Measurements from ENCODE around the gene PSMC6.

PSMC6 gene

GRCh38 chr14:52706724-52707706 lies at the start of gene PSMC6:
TSS of gene PSMC6 (plus strand) at chr14:52707200. CDS start at chr14:52707220, 20 bp downstream.
- peak; percentile 97 for DNase-seq

GRCh38 chr14:52660325-52660724 lies 46.7 kb upstream of the PSMC6 start:
- DNase-seq = no peak

- no peak for DNase-seq
These were observed 46.2 kb upstream of the PSMC6 start for GRCh38 chr14:52660832-52661231.

GRCh38 chr14:52661314-52661713 lies 45.7 kb upstream of the PSMC6 start:
- no peak for DNase-seq

DNA sequence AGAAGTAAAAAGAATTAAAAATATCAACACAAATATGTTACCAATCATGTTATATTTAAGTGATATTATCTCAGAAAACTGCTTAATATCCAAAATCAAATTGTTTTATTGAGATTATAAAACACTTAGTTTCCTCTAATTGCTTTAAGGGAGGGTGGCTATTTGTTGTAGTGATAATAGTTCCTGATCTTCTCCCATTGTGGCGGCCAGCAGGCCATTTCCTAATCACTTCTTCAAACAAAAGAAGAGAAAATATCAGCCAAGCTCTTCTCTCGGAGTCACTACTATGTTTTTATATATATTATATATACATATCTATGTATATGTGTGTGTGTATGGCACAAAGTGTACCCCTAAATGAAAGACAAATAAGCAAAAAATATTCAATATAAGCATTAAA lies 43.1 kb upstream of the PSMC6 start:
- no peak for DNase-seq

DNA sequence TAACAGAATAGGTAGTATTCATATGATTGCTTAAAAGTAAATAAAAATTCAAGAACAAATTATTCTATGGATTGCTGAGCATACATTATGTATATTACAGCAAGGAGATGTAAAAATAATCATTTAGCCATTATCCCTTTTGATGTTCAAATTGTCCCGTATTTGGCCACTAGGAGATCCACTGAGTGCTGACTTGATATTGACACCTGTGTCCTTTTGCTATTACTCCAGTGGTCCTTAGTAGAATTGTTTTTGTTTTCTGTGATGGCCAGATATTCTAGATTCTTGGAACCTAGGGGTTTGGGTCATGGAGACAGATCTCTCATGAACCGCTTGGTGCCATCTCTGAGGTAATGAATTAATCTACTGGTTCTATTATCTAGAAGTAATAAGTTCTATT lies 28.4 kb upstream of the PSMC6 start:
- no peak for DNase-seq

DNA sequence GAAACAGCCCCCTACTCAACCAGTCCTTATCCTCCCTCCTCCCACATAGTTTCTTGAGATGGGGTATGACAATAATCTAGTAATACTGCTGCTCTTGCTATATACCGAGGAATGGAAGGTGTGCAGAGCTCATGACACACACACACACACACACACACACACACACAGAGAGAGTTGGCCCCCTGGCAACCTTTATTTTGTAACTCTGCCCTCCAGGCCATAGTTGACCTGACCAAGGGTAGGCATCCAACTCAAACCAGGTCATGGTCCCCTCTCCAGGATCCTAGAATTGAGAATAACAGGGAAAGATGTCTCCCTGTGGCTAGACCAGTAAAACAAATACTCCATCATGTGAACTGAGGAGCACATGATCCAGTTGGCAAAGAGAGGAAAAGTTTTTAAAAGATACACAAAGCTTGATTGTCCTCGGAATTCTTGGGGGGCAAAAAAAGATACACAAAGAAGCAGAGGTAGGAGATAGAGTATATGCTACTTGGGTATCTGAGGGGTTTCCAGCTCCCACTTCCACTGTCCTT lies 22.9 kb upstream of the PSMC6 start:
- no peak for DNase-seq

DNA sequence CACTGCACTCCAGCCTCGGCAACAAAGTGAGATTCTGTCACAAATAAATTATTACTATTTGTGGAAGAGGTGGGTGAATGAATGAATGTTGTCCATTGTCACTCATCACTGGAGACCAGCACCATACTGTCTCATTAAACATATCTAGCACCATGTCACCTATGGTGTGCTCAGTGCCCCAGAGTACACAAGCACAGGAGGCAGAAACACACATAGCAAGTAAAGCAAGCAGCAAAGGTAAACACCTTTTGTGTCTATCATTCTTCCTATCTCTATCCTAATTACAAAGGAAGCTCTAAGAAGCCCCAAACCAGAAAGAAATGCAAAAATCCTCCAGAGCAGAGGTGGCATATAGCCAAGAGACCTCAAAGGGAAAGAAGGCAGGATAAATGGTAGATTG lies 20.8 kb upstream of the PSMC6 start:
- DNase-seq = no peak

DNA sequence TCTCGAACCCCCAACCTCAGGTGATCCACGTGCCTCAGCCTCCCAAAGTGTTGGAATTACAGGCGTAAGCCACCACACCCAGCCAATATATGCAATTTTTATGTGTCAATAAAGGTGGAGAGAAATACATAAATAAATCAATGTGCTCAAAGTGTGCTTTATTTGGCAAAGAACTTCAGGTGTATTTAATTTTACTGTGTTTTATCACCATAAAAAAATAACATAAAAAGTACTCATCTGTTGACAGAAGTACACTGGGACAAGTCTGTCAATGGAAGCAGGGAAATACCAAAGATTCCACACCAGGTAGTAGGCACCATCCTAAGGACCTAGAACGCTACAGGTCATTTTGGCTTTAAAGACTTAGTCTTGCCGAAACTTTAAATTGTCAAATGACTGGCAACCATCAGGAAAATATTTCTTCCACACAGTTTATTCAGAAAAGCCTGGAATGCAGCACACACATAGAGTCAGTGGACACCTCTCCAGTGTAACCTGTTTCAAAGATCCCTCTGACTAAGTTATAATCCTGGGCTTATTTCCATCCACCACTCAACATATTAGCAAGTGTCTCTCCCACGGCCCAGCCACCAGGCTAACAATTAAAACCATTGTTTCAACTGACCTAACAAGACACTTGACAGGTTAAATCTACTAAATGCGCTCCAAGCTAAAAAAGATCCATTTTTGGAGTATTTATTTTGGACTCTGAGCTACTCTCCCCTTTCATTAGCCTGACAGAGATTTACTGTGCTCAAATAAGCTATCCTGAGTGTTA lies 15.8 kb upstream of the PSMC6 start:
- no peak for DNase-seq

DNA sequence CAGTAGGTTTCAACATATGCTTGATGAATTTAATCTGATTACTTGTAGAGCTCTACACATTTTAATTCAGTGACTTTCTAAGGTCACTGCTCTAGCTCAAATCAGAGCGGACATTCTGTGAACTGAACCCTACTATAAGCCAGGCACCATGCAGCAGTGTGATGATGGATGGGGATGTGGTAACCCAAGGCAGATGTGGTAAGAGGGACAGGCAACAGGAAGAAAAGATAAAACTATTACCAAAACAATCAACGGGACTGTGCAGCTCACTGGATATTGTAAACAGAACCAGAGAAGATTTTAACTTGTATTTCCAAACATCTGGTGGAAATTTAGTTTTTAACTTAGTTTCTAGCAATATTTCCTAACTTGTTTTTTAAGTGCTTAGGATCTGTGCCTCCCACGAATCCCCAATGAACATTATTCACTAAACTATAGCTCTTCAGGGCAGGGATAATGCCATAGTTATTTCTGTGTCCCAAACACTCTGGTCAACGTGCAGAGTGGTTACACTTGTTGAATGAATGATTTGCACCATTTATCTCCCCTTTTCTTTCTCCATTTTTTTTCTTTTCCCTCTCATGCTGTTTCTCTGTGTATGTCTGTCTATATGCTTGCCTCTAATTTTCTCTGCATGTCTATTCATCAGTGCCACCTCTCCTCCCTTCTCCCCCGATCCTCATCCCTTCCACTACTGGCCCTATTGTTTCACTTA lies 14.6 kb upstream of the PSMC6 start:
- no peak for DNase-seq

DNA sequence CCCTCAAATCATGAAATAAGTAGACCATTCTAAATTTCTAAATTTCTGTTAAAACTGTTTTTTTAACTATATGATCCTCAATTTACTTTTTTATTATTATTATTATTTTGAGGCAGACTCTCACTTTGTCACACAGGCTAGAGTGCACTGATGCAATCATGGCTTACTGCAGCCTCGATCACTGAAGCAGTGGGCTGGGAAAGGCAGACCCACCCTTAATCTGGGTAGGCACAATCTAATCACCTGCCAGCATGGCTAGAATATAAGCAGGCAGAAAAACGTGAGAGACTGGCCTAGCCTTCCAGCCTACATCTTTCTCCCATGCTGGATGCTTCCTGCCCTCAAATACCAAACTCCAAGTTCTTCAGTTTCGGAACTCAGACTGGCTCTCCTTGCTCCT lies 14.0 kb upstream of the PSMC6 start:
- DNase-seq = no peak

- DNase-seq = no peak
These were observed 13.5 kb upstream of the PSMC6 start for GRCh38 chr14:52693532-52693931.

GRCh38 chr14:52694761-52695480 lies 12.1 kb upstream of the PSMC6 start:
- DNase-seq = peak; percentile 72

DNA sequence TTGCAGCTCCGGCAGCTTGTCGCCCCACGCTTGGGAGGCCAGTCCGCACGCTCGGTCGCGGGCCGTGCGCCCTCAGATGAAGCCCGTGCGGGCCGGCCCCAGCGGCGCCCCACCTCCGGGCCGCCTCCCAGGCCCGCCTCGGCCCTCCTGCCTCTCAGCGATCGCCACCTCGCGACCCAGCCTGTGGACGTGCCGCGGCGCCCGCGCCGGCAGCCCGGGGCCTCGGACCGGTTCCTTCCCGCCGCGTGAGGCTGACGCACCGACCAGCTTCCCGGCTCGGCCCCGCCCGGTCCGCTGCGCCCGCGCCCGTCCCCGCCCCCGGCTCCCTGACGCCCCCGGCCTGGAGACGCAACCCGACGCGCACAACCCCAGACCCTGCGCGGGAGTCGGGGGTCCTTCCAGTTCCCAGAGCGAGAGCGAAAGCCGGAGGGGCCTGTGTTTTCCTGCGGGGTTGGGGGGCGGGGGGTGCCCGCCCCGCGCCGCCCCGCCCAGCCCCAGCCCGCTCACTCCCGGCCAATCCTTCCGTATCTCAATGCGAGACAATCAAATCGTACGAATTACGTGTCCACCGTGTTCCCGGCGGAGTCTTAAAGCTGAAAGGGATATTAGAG lies 11.4 kb upstream of the PSMC6 start, which contains the start of gene ERO1A:
TSS of gene ERO1A (minus strand) at position 78 of the 611 bp plus-strand sequence. CDS start at position 1, 77 bp downstream.
- peak; percentile 83 for DNase-seq

DNA sequence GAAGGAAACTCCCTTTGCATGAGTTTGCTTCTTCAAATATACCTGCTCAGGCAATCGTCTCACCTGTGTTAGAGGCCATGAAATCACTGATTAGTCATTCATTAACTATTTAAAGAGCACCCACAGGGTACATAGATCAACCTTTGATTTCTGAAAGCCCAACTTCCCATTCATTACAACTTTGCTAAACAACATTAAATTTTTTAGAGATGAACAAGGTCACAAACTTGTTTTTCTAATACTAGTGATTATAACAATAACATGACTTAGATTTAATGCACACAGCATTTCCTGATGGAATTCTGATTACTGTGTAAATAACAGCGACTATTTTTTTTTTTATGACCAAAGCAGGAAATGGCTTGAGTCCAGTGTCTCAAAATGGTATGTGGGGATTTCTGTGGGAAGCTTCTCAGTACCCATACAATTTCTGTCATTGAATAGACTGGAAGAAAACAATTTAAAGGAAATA lies 6.3 kb upstream of the PSMC6 start:
- DNase-seq = no peak

DNA sequence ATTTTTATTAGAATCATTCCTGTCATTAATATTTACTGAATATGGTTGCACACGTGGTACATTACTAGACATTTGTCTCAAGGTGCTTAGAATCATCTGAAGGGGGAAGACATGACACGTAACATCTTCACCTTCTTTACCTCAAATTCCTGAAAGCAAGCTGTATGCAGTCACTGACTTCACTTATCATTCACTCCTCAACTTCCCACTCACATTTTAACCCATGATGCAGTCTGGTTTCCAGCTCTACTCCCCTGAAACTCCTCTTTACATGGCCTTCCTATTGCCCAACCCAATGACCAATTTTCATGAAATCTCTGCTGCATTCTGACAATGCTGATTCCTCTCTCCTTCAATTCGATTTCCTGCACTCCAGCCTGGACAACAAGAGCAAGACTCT lies 5.8 kb upstream of the PSMC6 start:
- DNase-seq = no peak

DNA sequence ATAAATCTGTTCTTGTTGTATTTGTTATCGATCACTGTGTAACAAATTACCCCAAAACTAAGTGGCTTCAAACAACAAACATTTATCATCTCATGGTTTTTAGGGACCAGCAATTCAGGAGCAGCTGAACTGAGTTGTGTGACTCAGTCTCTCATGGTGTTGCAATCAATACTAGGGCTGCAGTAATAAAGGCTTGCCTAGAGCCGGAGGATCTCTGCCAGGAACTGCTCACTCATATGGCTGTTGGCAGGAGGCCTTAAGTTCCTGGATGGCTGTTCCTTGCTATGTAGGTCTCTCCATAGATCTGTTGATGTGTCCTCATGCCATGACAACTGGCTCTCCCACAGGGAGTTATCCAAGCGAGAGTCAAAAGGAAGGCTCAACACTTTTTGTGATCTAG lies 3.8 kb upstream of the PSMC6 start:
- no peak for DNase-seq

GRCh38 chr14:52703664-52704063 lies 3.3 kb upstream of the PSMC6 start:
- DNase-seq = no peak

DNA sequence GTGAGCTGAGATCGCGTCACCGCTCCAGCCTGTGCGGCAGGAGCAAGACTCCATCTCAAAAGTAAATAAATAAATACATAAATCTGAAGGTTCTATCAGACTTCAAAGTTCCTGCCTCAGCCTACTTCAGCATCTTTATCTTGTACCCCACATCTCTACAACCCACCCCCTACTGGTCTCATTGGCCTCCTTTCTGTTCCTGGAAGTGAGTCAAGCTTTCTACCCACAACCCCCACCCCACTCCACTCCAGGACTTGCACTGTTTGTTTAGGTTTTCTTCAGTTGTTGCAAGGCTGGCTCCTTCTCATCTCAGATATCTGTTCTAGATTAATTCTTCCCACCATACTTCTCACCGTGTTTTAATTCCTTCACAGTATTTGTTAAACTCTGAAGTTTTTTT lies 714 bp upstream of the PSMC6 start:
- DNase-seq = peak; percentile 59

- DNase-seq = no peak
These were observed 4.7 kb downstream of the PSMC6 start for GRCh38 chr14:52711666-52712065.

GRCh38 chr14:52716155-52716554 lies 9.2 kb downstream of the PSMC6 start:
- DNase-seq = no peak

Data from stimulated activated CD4-positive, alpha-beta T cell treated with anti-CD3 and anti-CD28 coated beads, Interleukin-15, amount 100 ng/mL, for 24 hours (primary cell).